Umbilical cord (tissue), 2 donors: Measurements from ENCODE around the gene ADRA1B. TPM values are rescaled to one million over a fixed set of nuclear protein-coding genes. Genes with fewer than 3 reads are reported as not detected.

Source experiments
- DNase-seq: peaks from one replicate; pipeline ENCODE4 v3.0.0-alpha.2; 2015; ENCODE audit warnings: low spot score
- total RNA-seq: library from RNA; depleted of rRNA; stranded (reverse); fragments of >200 nt; gene quantifications from one replicate; pipeline ENCODE4 v1.2.3, GENCODE V29; 2014; ENCODE audit warnings: low replicate concordance; ENCODE audit not compliant: insufficient read depth

Gene ADRA1B
- total RNA-seq, result 0.48 TPM

DNA sequence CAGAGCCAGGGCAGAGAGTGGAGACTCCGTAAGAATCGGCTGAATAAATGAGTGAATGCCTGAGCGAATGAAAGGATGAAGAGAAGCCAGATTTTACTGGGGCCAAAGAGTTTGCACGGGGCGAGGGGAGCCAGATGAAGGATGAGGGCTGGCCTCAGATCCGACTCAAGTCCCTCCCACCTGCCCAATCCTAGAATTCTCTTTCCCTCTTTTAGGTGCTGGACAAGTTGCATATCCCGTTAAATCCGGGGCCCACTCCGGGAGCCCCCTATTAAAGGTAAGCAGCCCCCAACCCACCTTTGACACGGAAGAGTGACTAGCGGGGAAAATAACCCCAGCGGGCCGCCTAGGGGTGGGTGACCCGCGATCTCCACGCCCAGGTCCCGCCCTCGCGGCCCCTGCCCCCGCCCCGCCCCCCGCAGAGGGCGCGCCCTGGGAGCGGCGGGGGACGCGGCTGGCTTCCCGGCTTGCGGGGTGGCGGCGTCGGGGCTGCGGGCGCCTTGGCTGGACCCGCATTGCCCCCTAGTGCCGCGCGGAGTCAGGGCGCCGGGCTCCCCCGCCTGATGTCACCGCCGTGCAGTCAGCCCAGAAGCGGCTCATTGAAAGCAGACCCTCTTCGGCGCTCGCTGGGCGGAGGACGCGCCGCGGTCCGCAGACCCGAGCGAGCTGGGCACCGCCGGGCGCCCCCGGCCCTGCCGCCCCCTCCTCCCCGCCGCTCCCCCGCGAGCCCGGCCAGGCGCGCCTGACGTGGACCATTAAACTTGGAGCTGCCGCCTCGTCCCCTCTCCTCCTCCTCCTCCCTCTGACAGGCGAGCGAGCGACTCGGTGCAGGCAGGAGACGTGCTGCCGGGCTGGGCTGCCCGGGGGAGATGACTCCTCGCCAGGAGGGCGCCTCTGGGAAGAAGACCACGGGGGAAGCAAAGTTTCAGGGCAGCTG is at the start of gene ADRA1B:
Gene ADRA1B, plus strand, starts transcription at position 579 of the 937 bp plus-strand sequence. CDS start 424 bp downstream, outside the sequence.
- peak; percentile 70 for DNase-seq

DNA sequence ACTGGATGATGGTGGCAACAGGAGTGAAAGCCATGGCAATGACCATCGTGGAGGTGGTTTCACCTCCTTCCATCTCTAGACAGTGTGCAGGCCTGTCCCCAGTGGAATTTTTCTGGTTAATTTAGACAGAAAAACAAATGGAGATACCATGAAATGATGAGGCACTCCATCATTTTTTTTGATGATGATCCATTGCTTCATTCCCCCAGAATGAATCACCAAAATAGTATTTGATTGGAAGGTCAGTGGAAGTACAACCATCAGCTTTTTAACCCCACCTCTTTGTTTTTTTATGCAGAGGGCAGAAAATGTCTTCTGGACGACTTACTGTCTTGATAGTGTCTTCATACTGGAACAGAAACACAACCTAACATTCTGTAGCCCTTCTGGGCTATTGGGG is 42.6 kb upstream of the ADRA1B start:
- DNase-seq, result no peak

DNA sequence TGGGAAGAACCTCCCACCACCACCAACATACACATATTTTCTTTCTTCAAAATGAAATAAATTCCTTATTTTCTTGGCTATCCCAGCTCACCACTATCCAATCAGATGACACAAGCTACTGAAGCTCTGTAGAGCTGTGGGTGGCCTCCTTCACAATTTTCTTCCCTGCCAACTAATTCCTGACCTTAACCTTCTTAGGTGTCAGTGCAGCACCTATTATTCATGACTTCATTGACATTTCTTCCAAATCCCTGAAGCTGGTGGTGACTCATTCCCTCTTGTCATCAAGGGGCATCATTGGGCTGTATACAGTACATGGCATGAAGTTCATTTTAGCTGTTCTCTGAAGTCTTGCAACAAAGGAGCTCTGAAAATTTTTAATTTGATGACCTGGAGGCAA is 42.0 kb upstream of the ADRA1B start:
- DNase-seq, result no peak

DNA sequence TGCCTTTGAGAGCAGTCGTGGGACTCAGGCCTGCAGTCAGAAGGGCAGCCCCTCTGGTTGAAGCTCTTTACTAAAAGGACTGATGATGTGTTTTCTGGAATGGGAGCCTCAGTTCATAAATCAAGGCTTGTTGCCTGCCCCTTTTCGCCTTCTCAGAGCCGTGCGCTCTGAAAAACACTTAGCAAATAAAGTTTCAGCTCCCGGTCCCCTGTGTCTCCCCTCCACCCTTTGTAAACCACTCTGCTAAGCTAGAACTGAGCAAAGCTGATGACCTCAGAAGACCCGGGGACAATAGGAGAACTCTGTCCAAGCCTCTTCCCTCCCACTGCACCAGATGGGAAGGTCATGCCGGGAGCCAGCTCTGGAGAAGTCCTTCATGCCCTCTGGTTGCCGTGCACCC is 39.3 kb upstream of the ADRA1B start:
- no peak for DNase-seq

DNA sequence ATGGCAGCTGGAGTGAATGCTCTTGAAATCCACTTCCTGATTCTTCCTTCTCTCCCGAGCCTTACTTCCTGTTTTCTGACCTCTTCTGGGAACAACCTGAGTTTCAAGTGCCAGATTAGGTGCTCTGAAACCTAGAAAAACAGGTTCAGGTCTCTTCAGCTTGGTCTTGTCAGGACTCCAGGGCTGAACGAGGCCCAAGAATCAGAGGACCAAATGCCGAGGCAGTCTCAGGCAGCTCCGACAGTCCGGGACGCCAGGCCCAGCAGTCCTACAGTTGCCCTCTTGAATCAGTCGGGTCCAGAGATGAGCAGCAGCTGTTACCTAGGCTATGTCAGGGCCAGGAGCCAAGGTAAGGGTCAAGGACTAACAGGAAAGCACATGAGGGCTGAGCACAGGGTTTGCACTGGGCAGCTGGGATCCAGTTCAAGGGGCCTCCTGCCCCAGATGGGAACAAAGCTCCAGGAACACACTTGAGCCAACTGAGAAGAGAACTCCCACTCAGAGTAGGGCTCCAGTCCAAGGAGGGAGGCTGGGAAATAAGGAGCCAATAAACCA is 38.3 kb upstream of the ADRA1B start:
- peak; percentile 68 for DNase-seq

DNA sequence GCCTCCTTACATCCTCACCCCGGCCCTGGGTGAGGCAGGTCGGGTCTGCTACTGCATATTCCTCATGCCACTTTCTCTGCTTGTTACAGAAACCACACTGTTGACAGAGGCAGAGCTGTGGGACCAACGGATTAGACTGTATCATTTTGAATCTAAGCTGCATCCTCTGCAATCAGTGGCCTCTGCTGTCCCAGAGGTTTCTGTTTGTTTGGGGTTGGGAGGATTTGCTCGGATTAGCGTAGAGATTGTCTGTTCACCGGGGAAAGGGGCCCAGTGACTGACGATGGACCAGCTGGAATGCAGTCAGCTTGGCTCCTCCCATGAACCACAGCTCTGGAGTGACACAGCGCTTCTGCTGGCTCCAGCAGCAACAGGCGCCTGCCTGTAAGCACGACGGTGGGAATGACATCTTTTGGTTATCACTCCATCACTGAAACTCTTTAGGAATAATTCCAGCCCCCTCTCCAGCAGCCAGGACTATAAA is 37.3 kb upstream of the ADRA1B start:
- peak; percentile 87 for DNase-seq

DNA sequence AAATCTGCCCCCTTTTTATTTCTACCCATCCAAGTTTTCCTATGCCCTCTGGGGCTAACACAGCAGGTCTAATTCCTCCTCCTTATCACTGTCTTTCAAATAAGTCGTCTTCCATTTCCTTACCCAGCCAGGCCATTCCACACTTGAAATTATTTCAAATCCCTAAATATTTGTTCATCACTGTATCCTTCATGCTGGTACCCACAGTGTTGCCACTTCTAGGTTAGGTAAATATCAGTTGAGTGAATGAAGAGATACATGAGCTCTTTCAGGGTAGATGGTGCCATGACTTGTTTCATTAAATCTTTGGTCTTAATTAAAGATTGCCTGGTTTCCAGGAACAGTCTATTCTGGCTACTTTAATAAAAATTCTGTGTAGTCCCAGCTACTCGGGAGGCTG is 35.6 kb upstream of the ADRA1B start:
- DNase-seq, result no peak

DNA sequence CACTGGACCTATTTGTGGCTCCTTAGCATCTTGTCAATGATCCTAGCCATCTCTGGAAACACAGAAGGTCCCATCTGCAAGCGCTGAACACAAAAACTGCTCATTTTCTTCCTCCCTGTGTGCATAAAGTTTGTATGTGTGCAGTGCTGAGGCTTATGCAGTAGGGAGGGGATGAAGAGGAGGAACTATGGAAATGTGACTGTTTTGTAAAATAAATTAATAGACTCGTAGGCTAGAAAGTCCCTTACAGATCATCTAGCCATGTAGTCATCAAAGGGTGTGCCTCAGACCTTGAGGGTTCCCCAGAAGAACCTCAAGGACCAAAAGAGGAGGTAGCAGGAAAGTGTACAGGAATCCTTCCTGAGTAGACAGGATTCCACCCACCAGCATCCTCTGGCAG is 34.3 kb upstream of the ADRA1B start:
- DNase-seq, result no peak

DNA sequence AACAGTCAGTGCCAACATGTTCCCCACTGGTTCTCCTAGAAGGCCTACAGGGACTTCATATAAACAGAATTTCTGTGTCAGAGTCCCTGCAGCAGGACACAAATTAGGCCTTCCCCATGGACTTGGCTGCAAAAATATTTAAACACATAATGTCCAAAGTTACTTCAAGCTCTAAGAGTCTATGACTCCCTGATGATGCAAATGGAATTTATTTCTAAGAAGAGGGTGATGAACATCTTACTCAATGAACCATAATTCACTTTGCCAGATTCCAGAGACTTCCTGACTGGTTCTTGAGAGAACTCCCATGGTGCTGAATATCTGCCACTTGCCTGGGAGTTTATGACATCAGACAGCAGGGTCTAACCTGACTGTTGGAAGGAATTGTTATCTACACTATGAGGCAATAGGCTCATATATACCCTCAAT is 32.7 kb upstream of the ADRA1B start:
- no peak for DNase-seq

DNA sequence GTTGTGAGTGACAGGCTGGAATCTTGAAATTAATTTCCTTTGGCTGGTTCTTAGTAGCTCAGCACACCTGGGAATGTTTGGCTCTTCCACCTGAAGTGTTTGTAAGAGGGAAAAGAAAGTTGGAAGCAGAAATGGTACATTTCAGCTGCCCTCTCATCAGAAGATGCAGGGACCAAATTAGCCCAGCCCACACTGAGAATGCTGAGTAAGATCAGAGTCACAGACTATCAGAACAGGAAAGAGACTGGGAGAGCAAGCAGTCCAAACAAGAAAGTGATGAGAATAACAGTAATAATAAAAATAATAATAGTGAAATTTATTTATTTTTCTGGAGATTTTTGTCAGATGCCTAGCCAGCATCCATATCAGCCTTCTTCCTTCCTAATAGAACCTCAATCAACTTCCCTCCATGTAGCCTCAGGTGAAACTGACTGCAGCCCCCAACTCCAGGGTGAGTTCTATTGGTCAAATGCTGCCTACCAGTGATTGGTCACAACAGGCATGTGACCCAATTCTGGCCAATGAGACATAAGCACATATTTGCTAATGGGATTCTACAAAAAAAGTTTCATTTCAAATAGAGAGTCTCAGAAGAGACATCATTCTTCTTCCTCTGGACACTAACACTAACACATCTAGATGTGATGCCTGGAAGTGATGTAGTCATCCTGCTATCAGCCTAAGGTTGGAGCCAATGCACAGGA is 31.2 kb upstream of the ADRA1B start:
- DNase-seq, result no peak

DNA sequence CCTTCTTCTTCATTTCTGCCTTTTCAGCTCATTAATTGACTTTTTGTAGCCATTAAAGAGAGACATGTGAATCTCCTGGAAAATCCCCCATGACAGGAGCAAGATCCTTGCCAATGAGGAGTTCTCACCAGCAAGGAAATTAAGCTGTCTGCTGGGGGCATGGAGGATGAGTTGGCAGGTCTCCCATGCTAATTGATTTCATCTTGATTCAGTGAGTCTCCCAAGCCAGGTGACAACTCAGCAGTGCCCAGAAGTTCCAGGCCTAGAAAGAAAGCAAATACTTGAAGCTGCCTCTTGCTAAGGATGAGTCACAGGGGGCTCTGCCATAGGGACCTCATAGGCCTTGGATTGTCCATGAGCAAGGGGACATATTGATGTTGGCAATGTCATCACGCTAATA is 30.0 kb upstream of the ADRA1B start:
- no peak for DNase-seq

DNA sequence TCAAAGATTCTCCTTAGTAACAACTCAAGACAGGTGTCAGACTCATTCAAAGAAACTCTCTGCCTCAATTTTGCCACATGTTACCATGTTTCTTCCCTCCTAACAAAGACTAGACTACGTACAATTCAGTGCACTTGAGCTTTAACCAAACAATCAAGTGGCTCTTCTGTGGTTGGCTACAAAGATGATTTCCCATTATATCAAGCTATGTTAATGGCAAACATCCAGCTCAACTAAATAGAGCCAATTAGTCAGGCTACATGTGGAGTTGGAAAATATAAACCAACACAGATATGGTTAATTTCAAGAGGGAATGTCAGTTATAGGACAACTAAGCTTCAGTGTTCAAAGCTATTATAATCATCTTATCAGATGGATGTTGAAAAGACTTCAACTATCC is 29.2 kb upstream of the ADRA1B start:
- DNase-seq, result no peak

DNA sequence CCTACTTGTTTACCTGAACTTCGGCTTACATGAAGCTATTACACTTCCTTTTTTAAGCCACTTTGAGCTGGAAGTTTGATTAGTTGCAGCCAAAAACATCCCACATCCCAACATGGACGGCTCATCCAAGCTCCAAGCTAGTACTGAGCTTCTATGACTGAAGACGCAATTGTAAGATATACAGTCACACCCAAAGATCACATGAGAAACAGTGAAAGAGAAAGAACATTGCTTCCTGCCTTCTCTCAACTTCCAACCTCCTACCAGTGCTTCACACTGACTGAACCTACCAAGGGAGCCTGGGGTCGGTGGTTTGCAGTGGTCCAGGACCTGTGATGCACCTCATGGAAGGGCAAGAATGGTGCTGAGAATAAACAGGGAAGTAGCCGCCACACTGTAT is 27.4 kb upstream of the ADRA1B start:
- no peak for DNase-seq

DNA sequence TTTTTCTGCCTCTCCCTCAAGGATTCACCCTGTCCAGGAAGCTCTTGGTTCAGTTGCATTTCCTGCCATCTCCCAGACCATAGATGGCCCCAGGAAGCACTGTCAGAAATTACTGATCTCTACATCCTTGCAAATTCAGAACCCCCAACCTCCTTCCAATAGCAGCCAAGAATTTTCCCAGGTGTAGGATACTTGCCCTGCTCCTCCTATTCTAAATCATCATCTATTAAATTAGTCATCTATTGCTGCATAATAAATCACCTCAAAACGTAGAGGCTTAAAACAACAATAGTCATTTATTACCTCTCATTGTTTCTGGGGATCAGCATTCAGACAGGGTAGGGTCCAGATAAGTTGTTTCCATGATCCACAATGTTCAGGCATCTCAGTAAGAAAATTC is 26.1 kb upstream of the ADRA1B start:
- no peak for DNase-seq

DNA sequence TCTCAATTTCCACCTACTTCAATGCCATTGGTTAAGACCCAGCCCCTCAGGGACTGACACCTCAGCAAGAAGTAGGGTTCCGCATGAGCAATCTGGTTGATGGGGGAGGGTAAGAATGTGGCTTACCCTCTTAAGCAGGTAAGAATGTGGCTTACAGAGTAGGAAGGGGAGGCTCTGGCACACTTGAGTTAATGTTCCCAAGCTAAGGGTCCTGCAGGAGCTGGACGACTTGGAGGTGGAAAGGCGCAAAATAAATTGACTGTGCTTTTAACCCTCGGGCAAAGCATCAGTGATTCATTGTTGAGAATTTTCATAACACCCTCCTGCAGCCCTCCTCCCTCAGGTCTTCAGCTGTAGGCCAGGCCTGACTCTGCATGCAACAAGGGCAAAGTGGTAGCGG is 24.9 kb upstream of the ADRA1B start:
- DNase-seq, result no peak

DNA sequence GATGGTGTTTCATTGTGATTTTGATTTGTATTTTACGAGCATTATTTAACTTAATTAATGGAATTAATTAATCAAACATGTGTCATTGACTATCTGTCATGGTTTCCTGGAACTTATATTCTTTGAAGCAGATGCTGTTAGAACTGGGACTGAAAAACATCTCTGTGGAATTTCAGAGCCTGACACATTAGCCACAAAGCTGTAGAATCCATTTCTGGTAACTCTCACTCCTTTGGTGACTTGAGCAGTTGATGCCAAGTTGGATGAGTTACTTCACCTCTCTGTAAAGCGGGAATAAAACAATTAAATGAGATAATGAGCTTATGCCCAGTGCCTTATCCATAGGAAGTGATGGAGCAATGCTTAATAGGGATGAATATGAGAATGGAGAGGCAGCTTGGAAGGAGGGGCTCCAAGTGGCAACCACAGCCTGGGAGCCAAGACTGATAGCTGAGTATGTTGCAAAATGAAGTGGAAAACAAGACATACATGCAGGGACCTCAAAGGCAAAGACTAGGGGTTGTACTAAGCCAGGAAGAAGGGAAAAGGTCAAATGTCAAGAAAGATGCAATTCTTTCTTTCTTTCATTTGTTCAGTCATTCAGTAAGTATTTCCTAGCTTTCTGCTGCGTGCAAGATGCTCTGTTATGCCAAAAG is 23.1 kb upstream of the ADRA1B start:
- DNase-seq, result no peak

DNA sequence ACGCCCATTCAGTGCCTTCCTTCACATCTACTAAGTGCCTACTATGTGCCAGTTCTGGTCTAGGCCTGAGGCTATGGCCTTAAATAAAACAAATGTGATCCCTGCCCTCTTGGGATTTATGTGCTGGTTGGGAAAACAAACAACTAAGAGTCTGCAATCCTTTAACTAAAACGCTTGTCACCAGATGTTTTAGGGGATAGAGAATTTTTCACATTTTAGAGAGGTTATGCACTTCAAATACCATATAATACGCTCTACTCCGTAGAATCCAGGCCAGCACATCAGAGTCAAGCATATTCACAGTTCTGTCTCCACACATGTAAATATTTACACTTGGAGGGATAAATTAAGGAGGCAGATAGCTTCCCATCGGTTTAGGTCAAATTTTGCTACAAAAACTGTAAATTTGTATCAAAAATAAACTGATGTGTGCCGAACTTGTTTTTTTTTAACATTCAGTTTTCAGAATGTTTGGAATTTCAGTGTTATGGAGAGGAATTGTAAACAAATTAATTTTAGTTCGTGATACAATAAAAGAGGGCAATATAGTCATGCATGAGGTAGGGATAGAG is 22.0 kb upstream of the ADRA1B start:
- DNase-seq, result no peak

DNA sequence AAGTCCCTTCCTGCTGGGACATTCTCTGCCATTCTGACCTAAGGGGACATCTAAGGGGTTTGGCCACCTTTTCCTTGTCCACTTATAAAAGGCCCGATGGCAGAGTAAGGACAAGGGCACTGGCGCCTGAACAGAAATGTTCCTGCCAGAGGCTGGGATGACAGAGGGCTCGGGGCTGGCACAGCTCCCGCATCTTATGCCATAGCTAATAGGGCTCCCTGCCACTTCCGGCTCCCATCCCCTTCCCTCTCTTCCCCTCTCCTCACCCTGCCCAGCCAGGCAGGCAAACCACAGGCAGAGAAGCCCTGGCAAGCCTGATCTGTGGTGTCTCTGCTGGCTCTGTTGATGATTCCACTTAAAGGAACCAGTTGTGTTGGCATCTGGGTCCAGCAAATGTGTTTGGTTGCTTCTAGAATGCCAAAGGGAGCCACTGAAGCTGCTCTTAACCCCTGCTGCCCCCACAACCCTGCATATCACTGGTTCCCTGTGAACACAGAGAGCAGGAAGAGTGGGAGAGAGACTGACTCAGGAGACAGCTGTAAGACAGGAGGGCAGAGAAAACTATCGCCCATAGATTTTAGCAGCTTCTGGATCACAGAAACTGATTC is 18.4 kb upstream of the ADRA1B start:
- no peak for DNase-seq

DNA sequence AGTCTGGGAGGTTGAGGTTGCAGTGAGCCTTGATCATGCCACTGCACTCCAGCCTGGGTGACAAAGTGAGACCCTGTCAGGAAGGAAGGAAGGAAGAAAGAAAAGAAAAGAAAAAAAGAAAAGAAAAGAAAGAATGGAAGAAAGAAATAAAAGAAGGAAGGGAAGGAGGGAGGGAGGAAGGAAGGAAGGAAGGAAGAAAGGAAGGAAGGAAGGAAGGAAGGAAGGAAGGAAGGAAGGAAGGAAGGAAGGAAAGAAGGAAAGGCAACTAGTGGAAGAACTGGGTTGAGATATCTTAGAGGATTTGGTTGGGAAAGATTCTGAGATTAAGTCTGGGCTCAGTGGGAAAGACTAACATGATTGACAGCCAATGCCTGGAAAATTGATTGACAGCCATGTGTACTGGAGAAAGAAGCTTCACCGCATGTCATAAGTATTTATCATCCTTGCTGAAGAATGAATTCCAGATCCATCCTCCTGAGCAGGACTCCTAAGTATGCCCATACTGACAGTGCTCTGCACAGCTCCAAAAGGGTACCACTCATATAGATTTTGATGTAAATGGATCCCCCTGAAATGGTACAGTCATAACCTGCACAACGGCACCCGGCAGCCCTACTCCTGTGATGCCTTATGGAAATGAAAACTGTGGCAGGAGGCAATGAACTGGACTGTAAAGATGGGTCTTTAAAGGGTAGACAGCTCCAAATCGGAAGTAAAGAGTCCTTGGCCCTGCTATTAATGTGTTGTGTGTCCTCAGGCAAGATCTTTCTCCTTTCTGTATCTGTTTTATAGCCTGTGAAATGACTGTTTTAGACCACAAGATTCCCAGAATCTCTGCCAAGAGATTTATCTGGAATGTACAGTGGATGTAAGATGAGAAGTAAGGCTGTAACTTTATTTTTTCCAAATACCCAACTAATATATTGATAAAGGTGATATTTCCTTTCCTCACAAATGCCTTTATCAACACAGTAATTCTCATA is 16.9 kb upstream of the ADRA1B start:
- peak; percentile 89 for DNase-seq

DNA sequence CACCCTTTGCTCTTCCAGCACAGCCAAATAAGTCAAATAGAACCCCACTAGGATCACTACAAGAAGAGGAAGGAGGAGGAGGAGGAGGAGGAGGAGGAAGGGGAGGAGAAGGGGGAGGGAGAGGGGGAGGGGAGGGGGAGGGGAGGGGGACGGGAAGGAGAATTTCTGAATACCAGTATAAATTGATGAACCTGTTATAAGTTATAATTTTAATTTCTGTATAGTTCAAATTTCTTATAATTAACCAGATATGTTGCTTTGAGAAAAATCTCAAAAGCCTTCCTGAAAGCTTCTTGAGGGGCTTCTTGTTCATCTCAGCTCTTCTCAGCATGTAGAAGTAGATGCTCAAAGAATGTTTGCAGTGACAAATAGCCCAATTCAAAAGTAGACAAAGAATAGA is 15.0 kb upstream of the ADRA1B start:
- DNase-seq, result no peak
